ENCODE measurements around the gene EXOC1L. TPM values are rescaled to one million over a fixed set of nuclear protein-coding genes. Genes with fewer than 3 reads are reported as not detected.

The EXOC1L gene, protein sequence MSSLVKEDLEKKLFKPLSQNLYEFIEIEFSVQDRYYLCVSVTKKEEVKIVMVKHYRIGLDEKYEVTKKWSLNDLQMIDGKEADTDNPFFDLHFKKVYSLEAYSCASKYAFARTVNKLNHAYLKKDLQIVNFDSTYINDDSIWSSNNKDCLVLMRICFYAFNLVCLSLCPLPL
- not detected for polyA plus RNA-seq (ENCODE audit: insufficient read length in 4 of 4)

DNA sequence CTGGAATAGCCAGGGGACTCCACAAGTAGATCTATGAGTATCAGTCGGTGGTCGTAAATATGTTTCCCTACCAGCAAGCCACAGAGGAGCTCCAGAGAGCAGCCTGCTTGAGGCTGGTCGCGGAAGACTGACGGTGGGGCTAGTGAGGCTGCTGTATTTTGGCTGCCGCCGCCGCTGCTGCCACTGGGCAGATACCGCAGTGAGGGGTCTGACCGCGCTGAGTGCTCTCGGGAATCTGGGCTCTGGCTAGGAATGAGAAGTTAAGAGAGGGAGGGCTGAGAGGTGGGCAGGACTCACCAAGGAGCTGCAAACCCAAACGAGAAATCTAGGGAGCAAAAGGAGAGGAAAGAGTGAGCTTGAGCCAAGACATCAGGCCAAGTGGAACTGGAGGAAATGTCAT is at the start of gene EXOC1L:
Gene EXOC1L, plus strand, starts transcription at position 157 of the 400 bp plus-strand sequence. Its CDS starts 237 bp downstream, at position 394.
- DNase-seq (ENCODE audit: low read depth in 4 of 4, low spot score in 2 of 4) = no peak

DNA sequence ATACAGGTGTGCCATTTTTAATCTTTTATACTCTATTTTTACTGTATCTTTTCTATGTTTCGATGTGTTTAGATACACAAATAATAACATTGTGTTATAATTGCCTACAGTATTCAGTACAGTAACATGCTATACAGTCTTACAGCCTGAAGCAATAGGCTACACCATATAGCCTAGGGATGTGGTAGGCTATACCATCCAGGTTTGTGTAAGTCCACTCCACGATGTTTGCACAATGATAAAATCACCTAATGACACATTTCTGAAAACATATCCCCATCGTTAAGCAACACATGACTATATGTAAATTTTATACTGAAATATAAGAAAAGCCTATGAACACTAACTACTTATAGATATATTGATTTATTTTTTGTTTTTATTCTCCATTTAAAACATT is 48.9 kb upstream of the EXOC1L start:
- no peak for DNase-seq (ENCODE audit: low read depth in 4 of 4, low spot score in 2 of 4)

DNA sequence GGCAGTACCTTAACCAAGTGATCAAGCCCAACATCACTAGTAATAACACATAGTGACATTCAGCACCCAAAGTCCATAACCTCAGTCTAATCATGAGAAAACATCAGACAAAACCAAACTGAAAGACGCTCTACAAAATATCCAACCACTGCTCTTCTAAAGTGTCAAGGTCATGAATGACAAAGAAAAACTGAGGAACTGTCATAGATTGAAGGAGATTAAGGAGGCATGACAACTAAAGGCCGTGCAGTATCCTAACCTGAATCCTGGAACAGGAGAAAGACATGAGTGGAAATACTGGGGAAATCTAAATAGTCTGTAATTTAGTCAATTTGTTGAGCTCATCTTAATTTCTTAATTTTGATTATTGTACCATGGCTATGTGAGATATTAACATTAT is 38.2 kb upstream of the EXOC1L start:
- DNase-seq (ENCODE audit: low read depth in 4 of 4, low spot score in 2 of 4) = no peak

DNA sequence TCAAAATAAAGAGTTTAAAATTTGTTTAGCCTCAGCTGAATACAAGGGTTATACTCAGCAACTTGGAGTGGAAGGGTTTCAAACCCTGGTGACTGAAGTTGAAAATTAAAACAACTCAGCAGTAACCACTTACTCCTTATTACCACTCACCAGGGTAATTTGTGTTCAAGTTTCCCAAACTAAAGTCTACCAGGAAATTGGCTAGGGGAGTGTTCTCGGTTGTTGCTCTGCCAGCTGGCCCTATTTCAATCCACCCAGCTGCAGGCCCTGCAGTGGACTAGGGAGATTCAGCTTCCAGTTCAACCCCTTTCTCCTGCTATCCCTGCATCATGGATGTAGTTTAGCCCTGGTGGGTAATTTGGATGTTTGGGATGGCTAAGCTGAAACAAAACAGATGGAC is 37.8 kb upstream of the EXOC1L start:
- no peak for DNase-seq (ENCODE audit: low read depth in 4 of 4, low spot score in 2 of 4)

DNA sequence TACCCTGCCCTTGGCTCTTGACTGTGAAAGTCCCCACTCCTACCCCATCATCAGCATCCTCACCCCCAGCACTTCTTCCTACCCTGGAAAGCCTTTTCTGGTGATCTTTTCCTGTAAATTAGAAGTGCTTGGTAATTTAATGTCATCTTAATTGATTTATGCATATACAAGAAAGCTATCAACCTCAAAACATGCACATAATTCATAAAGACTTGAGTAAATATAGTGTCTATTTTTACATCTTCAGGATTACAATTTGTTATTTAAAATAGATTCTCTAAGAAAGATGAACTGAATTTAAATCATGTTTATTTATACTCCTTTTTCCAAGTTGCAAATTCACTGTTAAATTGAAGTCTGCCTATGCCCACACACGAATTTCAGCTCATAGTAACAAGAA is 36.0 kb upstream of the EXOC1L start:
- DNase-seq (ENCODE audit: low read depth in 4 of 4, low spot score in 2 of 4) = no peak

DNA sequence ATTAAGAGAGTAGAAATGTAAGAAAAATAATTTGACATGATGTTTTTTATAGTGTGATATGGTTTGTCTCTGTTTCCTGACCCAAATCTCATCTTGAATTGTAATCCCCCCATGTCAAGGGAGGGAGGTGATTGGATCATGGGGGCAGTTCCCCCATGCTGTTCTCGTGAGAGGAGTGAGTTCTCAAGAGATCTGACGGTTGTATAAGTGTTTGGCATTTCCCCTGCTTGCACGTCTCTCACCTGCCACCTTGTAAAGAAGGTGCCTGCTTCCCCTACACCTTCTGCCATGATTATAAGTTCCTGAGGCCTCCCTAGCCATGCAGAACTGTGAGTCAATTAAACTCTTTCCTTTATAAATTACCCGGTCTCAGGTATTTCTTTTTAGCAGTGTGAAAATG is 34.8 kb upstream of the EXOC1L start:
- DNase-seq (ENCODE audit: low read depth in 4 of 4, low spot score in 2 of 4) = no peak

DNA sequence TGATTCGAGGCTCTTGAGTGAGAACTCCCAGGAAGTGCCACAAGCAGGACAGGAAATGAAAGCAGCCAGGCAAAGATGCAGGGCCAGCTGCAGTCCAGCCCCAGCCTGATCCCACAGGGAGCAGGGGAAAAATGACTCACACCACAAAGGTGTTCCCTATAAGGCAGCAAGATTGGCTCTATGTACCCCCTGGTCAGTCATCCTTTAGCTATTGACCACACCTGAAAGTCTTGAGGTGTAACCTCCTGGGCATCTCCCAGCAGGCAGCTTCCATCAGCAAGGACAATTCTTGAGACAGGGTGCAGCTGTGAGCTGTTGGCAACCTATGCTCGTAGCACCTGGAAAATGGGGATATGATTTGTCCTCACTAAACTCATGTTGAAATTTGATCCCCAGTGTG is 27.9 kb upstream of the EXOC1L start:
- no peak for DNase-seq (ENCODE audit: low read depth in 4 of 4, low spot score in 2 of 4)

DNA sequence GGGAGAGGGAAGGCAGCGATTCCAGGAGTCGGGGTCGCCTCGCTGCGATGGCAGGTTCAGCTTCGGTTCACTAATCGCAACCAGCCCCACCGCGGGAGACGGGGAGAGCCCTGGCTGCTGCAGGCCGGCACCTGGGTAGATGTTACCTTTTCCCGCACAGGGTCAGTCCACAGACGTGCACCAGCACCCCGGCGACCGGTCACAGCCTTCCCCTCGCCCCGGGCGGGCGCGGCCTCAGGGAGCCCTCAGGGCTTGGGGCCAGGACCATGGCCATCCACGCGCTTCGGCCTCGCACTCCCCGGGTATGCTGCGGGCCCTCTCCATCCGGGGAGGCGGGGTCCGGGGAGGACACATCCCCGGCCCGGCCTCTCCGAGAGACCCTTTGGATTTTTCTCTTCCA is 26.1 kb upstream of the EXOC1L start:
- no peak for DNase-seq (ENCODE audit: low read depth in 4 of 4, low spot score in 2 of 4)

DNA sequence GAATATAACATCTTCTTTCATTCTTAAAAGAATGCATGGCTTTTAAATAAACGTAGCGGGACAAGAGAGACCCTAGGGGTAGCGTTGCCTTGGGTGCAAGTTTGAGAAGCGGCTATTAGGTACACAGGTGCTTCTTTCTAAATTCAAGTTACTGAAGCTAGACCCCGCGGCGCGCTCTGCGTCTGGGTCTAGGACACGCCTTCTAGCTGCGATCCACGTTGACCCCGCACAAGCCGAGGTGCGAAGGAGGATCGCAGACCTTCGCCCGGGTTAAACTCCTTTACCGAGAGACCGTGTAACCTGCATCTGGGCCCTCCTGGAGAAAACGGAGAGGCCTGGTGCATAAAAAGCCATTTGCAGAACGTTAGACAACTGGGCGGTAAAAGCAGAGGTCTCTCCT is 25.5 kb upstream of the EXOC1L start:
- no peak for DNase-seq (ENCODE audit: low read depth in 4 of 4, low spot score in 2 of 4)

DNA sequence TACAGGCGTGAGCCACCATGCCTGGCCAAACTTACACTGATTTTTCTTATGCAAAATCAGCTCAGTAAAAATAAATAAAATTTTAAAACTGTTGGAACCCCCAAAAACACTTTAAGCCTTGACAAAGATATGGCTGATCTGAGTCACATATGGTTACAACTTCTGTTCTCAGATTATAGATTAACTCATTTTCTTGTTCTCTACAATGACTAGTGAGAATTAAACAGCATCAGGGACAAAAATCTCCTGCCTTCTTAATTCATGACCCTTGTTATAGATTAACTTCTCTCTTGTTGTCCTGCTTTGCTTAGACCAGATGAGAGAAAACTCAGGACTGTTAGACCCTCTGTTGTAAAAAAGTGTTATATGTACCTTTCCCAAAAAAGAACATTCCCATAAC is 24.2 kb upstream of the EXOC1L start:
- DNase-seq (ENCODE audit: low read depth in 4 of 4, low spot score in 2 of 4) = no peak

DNA sequence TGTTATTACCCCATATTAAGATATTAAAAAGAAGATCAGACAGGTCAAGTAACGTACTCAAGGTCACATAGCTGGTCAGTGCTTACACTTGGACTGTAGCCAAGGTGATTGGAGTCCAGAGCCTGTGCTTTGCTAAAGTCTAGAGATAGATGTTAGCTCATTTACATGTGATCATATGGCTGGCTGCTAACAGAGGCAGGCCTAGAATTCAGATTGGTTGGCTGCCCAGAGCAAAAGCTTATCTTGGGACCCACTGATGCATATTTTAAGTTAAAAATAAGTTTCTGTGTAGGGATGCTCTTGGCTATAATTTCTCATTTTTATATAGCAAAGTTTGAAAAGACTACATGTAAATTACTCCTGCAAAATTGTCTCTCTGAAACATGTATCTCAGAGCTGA is 18.1 kb upstream of the EXOC1L start:
- DNase-seq (ENCODE audit: low read depth in 4 of 4, low spot score in 2 of 4) = no peak

DNA sequence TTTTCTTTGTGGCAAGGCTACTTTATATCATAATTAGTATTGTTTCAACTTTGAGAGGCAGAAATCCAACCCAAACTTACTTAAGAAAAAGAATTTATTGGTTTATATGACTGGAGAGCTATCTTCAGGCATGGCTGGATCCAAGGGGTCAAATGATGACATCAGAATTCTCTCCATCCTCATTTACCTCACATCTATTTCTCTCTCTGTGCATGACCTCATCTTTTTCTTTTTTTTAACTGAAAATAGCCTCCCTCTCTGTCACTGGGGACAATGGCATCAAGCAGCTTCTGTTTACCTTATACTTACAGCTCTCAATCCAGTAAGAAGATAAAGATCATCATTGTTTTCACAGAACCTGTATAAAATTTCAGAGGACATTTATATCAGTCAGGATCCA is 12.0 kb upstream of the EXOC1L start:
- no peak for DNase-seq (ENCODE audit: low read depth in 4 of 4, low spot score in 2 of 4)

DNA sequence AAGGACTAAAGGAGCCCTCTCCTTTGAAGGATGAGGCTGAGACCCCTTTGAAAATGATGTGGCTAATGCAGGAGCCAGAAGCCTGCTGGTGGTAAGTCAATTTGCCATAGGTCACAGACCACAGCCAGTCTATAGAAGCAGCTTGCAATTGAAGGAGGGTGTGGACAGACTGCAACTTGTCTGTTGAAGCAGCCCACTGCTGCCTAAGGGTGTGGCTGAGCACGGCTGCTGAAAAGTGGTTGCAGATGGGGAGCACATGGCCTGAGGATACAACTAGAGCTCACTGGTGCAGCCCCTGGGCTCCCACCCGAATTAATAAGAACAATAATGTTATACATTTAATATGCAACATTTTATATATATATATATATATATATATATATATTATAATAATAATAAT is 11.4 kb upstream of the EXOC1L start:
- DNase-seq (ENCODE audit: low read depth in 4 of 4, low spot score in 2 of 4) = no peak

DNA sequence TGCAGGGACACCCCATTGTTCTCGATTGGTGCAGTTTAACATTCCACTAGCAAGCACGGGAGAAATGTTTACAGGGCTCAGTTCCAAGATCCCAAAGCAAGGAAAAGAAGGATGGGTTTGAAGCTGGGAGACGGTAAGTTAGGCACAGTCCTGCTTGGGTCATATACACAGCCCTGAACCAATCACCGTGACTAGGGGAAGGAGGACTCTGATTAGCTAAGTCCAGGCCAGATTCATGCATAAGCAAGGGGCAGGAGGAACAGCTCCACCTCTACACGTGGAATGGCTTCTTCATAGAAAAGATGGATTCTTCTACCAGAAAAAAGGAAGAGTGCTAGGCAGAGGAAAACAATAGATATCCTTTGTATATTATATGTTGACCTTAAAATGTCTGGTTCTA is 11.0 kb upstream of the EXOC1L start:
- no peak for DNase-seq (ENCODE audit: low read depth in 4 of 4, low spot score in 2 of 4)

DNA sequence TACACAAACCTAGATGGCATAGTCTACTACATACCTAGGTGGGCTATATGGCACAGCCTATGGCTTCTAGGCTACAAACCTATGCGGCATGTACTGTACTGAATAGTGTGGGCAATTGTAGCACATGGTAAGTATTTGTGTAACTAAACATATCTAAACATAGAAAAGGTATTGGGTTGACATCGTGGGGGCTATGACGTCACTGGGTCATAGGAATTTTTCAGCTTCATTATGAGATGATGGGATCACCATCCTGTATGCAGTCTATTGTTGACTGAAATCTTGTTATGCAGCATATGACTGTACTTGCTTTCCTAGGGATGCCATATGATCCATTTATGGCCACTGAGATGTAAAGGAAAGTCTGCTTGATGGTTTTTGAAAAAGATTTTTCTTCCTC is 1.9 kb upstream of the EXOC1L start:
- DNase-seq (ENCODE audit: low read depth in 4 of 4, low spot score in 2 of 4) = no peak

DNA sequence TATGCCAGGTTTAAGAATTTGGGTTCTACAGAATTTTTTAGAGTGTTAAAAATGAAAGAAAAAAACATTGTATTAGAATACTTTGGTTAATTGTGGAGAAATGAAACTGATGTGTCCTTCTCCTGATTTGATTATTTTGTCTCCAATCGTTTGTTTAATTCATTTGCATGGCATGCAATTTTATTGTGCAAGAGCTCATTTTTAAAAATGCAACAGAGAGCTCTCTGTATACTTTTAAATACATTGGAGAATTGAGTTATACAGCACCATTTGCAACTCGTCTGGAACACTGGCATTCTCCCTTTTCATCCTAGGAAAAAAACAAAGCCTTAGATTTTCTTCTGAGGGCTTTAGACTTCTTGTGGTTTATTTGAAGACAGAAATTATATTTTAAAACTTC is 689 bp downstream of the EXOC1L start:
- DNase-seq (ENCODE audit: low read depth in 4 of 4, low spot score in 2 of 4) = no peak

DNA sequence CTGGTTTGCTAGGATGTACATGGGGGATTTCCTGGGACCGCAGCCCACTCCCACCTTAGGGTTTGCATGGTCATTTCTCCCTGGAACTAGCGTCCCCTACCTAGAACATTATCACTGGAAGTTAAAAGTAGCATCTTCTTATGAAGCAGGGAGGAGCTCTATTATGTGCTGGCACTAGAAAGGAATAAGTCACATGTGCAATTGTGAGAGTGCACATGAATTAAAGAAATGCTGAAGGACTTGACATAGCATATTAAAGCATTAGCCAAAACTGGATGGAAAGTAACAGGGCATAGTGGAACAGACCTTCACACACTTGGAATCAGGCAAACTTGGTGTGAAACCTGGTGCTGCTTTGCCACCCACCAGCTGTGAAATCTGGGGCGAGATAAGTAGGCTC is 2.7 kb downstream of the EXOC1L start:
- no peak for DNase-seq (ENCODE audit: low read depth in 4 of 4, low spot score in 2 of 4)

DNA sequence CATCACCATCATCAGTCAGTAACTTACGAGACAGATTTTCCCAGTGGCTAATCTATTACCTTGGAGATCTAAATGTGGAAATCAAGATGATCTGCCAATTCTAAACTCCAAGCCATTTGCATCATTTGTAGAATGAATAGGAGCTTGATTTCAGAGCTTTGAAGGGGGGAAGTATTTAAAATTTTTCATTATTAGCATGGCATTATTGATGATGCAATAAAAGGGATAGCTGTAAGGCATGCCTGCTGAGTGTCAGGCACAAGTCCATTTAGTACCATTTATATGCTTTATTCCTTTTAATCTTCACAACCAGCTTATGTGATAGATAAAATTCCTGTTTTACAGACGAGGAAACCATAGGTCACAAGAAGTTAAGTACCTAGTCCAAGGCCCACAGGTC is 5.3 kb downstream of the EXOC1L start:
- DNase-seq (ENCODE audit: low read depth in 4 of 4, low spot score in 2 of 4) = no peak

DNA sequence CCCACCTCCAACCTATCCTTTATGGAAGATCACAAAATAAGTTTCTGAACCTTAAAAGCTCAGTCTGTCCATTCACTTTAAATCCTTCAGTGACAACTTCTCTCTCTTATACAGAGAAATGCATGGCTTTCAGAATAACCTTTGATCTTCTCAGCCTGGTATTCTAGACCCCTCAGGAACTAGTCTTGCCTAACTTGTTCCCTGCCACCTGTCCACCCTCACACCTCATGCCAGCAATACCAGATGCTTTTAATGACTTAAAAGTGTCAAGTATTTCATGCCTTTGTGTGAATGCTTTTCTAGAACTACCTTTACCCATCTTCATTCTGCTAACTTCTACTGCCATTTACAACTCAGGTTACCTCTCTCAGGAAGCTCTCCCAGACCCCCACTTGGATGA is 7.4 kb downstream of the EXOC1L start:
- no peak for DNase-seq (ENCODE audit: low read depth in 4 of 4, low spot score in 2 of 4)

DNA sequence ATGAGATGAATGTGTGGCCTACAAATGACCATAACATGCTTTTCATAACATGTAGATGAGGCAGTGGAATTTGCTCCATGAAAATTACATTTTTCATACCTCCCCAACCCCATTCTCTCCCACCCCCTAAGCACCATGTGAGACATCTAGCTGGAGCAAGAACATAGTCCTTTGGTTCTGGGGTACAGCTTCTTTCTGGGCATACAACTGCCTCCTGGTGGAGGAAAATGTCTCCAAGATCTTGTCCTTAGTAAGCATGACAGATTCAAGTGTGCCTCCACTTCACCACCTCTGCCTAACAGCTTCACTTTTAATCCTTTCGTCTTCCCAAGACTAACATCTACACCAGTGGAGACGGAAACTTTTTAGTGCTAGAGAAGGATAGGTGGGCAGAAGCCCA is 8.0 kb downstream of the EXOC1L start:
- DNase-seq (ENCODE audit: low read depth in 4 of 4, low spot score in 2 of 4) = no peak

DNA sequence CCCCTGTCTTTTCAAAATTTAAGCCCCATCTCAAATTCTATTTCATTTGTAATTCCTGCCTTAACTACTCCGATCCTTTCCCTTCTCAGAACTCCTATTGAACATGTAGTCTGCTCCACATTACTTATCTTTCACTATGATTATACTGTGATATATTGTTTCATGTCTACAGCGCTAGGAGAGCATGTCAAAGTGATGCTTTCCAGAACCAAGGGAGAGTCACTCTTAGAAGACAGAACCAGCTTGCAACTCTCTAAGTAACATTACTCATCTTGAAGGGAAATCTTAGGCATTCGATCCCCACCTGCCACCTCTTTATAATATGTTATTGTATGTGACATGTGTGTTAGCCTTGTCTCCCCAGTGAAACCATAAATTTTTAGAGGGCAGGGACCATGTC is 10.5 kb downstream of the EXOC1L start:
- no peak for DNase-seq (ENCODE audit: low read depth in 4 of 4, low spot score in 2 of 4)

DNA sequence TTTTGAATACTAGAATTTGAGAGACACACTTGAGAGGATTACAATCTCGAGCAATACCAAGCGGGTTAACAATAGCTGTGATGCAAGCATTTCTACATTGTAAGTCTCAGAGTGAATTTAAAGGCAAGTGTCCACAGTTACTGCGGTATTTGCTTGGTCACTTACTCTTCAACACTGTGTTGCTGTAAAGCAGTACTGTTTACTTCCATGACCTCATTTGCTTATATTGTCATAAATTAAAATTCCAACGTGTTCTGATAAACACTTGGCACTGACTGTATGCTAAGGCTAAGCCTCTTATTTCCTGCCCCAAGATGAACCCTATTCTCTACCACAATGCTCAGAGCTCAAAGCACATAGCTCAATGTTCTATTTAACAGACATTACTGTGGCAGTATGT is 11.1 kb downstream of the EXOC1L start:
- no peak for DNase-seq (ENCODE audit: low read depth in 4 of 4, low spot score in 2 of 4)

DNA sequence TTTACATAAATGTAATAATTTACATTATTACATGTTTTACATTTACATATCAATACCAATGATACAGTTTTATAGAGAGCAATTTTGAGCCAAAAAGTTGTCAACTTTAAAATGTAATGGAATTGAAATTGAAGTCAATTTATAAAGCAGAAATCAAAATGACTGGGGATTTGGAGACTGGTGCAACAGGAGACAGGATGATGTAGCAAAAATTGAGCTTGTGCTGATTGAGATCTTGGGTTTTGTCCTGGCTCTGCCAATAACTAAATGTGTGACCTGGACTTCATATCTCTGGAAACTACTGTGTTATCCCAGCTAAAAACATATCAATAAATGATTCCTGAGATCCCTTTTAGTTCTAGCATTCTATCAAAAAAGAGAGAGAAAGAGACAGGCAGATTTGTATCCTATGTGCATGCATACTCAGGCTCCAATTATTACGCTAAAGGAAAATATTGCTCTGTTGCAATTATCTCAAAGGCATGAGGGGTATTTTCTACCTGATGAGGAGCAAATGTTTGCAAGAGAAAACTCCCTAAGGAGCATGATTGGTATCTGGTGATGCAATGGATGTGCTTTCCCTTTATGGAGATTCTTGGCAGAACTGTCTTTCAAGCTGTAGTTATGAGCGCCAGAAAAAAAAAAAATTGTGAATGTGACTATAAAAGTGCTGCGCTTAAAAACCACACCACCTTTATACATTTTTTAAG is 14.7 kb downstream of the EXOC1L start:
- DNase-seq (ENCODE audit: low read depth in 4 of 4, low spot score in 2 of 4) = no peak

Data from left renal cortex interstitium (tissue), 4 donors.